Kidney (tissue), 14 donors: Measurements from ENCODE around the gene NDUFAF2. TPM values are rescaled to one million over a fixed set of nuclear protein-coding genes. Genes with fewer than 3 reads are reported as not detected.
"Not testable (repeated sequence)": the region's sequence is repeated elsewhere in the genome, so short reads cannot be mapped to it uniquely, and the experiment has no call there.

Experiments
- DNase-seq, 5 donors: peaks; one replicate each; pipeline ENCODE4 v3.0.0-alpha.2; 2013 to 2020
- FAIRE-seq: peaks from 2 replicates; lab custom pipeline; 2012; peaks lifted over from hg19 to GRCh38; lab: Jason Lieb, UNC
- H3K27ac ChIP-seq, 2 donors: one replicate each; pipeline ENCODE4 v1.7.0; 2013; ENCODE audit warnings: low read depth in 2 of 2, low read length in 2 of 2, inconsistent platforms in 1 of 2
- H3K27me3 ChIP-seq: one replicate; pipeline ENCODE4 v1.7.1; 2013; ENCODE audit warnings: low read length, inconsistent platforms; ENCODE audit not compliant: control insufficient read depth, insufficient read depth
- H3K36me3 ChIP-seq, 3 donors: one replicate each; pipeline versions ENCODE4 v1.7.0 to v1.7.1; 2013; ENCODE audit warnings: low read length in 3 of 3, control low read depth in 1 of 3, inconsistent platforms in 1 of 3; ENCODE audit not compliant: insufficient read depth in 3 of 3, control insufficient read depth in 2 of 3
- H3K4me1 ChIP-seq, 3 donors: one replicate each; pipeline versions ENCODE4 v1.7.0 to v1.7.1; 2013; ENCODE audit warnings: low read length in 3 of 3, inconsistent platforms in 1 of 3, low read depth in 1 of 3; ENCODE audit not compliant: control insufficient read depth in 2 of 3, insufficient read depth in 2 of 3
- H3K4me3 ChIP-seq, 3 donors: one replicate each; pipeline versions ENCODE4 v1.7.0 to v1.8.1; 2013; ENCODE audit warnings: low read length in 3 of 3, control low read depth in 1 of 3, inconsistent platforms in 1 of 3
- H3K9ac ChIP-seq, 3 donors: one replicate each; pipeline versions ENCODE4 v1.7.0 to v1.7.1; 2013; ENCODE audit warnings: low read length in 3 of 3, control low read depth in 1 of 3, inconsistent platforms in 1 of 3
- H3K9me3 ChIP-seq, 3 donors: one replicate each; pipeline versions ENCODE4 v1.7.0 to v1.7.1; 2013; ENCODE audit warnings: low read length in 3 of 3, control low read depth in 1 of 3, inconsistent platforms in 1 of 3; ENCODE audit not compliant: control insufficient read depth in 2 of 3, insufficient read depth in 1 of 3
- intact Hi-C: fragments of 100-400 bp; cut with DNase I; formaldehyde crosslinking; loops from one replicate; pipeline ENCODE4 v1.11.1; 2022
- polyA plus RNA-seq: library from polyadenylated mRNA; stranded (reverse); fragments of 350-450 nt; fragmentation: Illumina TruSeq; extraction: RNeasy Lipid Tissue Mini Kit (QIAGEN cat#74804); gene quantifications from one replicate; pipeline ENCODE4 v1.2.3, GENCODE V29; 2014; ENCODE audit warnings: low read depth, low replicate concordance; ENCODE audit not compliant: insufficient read depth
- total RNA-seq: library from RNA; stranded (reverse); fragmentation: NEBNext Ultra II Directional; extraction: Animal tissue kit (Norgen Biotek cat#: 25700); gene quantifications from one replicate; pipeline ENCODE4 v1.2.1, GENCODE V29; 2021
- TF ChIP-seq, protein P1 (sequence below): IDR thresholded peaks from 3 replicates; pipeline ENCODE4 v1.5.1; 2012; ENCODE audit warnings: mild to moderate bottlenecking, moderate library complexity, borderline replicate concordance; ENCODE audit not compliant: insufficient read depth; ENCODE audit errors: extremely low read depth
- donor health status: control.
- donor health status: control.
- donor health status: control.
- donor health status: control.
- donor health status: control.
- donor health status: DM: yes; HTN: yes; CAD: no.
- donor health status: Normal renal cell carcinoma (clear cell type).

NDUFAF2 gene
- total and polyA plus RNA-seq, 2 donors from 2014 or later, result 23.7 to 47.5 TPM

DNA sequence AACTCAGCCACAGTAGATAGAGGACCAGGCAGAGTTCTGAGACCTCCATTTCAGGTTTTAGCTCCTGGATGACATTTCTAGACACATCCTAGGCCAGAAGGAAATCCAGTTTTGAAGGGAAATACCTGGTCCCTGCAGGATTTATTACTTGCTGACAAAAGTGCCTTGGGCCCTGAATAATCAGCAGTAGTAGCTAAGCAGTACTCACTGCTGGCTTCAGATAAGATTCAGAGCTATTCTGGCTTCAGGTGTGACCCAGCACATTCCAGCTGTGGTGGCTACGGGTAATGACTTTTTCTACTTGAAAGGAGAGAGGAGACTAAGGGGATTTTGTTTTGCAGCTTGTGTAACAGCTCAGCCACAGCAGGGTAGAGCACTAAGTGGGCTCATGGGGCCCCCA, 34.0 kb downstream of the NDUFAF2 start:
- Histone ChIP-seq H3K36me3 (no peaks in the 10 kb centered on the region), H3K4me1 (no peaks in the 10 kb centered on the region), H3K4me3 (no peak overlapping the region), H3K27ac (no peak overlapping the region), H3K9me3 (no peaks in the 10 kb centered on the region), H3K27me3 (no peaks in the 10 kb centered on the region), H3K9ac (no peak overlapping the region)
- FAIRE-seq (no peak), DNase-seq (peak in 2 of 5 donors; percentile 2 to 5)
- intact Hi-C loops, result no loop called here
- TF ChIP-seq, protein P1, sequence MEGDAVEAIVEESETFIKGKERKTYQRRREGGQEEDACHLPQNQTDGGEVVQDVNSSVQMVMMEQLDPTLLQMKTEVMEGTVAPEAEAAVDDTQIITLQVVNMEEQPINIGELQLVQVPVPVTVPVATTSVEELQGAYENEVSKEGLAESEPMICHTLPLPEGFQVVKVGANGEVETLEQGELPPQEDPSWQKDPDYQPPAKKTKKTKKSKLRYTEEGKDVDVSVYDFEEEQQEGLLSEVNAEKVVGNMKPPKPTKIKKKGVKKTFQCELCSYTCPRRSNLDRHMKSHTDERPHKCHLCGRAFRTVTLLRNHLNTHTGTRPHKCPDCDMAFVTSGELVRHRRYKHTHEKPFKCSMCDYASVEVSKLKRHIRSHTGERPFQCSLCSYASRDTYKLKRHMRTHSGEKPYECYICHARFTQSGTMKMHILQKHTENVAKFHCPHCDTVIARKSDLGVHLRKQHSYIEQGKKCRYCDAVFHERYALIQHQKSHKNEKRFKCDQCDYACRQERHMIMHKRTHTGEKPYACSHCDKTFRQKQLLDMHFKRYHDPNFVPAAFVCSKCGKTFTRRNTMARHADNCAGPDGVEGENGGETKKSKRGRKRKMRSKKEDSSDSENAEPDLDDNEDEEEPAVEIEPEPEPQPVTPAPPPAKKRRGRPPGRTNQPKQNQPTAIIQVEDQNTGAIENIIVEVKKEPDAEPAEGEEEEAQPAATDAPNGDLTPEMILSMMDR, result no peak

DNA sequence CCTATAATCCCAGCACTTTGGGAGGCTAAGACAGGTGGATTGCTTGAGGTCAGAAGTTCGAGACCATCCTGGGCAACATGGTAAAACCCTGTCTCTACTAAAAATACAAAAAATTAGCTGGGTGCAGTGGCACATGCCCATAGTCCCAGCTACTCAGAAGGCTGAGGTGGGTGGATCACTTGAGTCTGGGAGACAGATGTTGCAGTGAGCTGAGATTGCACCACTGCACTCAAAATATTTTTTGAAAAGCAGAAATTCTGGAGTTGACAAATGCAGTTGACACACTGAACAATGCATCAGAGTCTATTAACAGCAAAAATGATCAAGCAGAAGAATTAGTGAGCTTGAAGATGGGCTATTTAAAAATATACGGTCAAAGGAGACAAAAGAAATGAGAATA, 35.5 kb downstream of the NDUFAF2 start:
- H3K27me3 ChIP-seq, result no peaks in the 10 kb centered on the region
- H3K36me3 ChIP-seq, result no peaks in the 10 kb centered on the region
- H3K27ac ChIP-seq, result no peak overlapping the region
- intact Hi-C loops, result no loop called here
- H3K9ac ChIP-seq, result no peak overlapping the region
- no peak for DNase-seq
- H3K9me3 ChIP-seq, result no peaks in the 10 kb centered on the region
- H3K4me1 ChIP-seq, result no peaks in the 10 kb centered on the region
- H3K4me3 ChIP-seq, result no peak overlapping the region
- no peak for FAIRE-seq
- TF ChIP-seq, protein P1, result no peak

DNA sequence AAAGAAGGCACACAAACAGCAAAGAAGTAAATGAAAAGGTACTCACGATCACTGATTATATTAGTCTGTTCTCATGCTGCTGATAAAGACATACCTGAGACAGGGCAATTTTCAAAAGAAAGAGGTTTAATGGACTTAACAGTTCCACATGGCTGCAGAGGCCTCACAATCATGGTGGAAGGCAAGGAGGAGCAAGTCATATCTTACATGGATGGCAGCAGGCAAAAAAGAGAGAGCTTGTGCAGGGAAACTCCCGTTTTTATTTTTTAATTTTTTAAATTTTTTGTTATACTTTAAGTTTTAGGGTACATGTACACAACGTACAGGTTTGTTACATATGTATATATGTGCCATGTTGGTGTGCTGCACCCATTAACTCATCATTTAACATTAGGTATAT, 37.1 kb downstream of the NDUFAF2 start:
- H3K9ac ChIP-seq, H3K9me3 ChIP-seq, H3K27ac ChIP-seq, DNase-seq, H3K27me3 ChIP-seq, H3K4me3 ChIP-seq, intact Hi-C loops, FAIRE-seq, H3K4me1 ChIP-seq, H3K36me3 ChIP-seq: not testable (repeated sequence)

DNA sequence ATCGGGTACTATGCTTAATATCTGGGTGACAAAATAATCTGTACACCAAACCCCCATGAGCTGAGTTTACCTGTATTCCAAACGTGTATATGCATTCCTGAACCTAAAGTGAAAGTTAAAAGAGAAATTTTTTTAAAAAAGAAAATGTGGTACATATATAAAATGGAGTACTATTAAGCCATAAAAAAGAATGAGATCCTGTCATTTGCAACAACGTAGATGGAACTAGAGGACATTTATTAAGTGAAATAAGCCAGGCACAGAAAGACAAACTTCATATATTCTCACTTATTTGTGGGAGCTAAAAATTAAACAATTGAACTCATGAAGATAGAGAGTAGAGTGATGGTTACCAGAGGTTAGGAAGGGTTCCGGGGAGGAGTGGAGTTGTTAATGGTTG, 44.8 kb downstream of the NDUFAF2 start:
- no peaks in the 10 kb centered on the region for H3K9me3 ChIP-seq
- FAIRE-seq, result no peak
- H3K27me3 ChIP-seq, result no peaks in the 10 kb centered on the region
- no peaks in the 10 kb centered on the region for H3K36me3 ChIP-seq
- H3K9ac ChIP-seq, result no peak overlapping the region
- no peak for DNase-seq
- TF ChIP-seq, protein P1, result no peak
- H3K4me3 ChIP-seq, result no peak overlapping the region
- intact Hi-C loops, result no loop called here
- H3K4me1 ChIP-seq, result no peaks in the 10 kb centered on the region
- H3K27ac ChIP-seq, result no peak overlapping the region
